ENCODE data around the gene TMEM253. TPM values are rescaled to one million over a fixed set of nuclear protein-coding genes. Genes with fewer than 3 reads are reported as not detected.

Gene TMEM253
- total RNA-seq, 1 donor from 2014 or later = 0.19 TPM

- no peaks in the 10 kb centered on the region for H3K27me3 ChIP-seq (ENCODE audit: low read depth)
- TF ChIP-seq CTCF (IDR thresholded peaks at IDR 0.05; ENCODE audit: borderline replicate concordance) = no peak
- no peak for DNase-seq
- H3K9me3 ChIP-seq (replicated peaks) = no peaks in the 10 kb centered on the region
- peak overlapping the region; percentile 41 for H3K4me3 ChIP-seq
- peak overlapping the region; percentile 99 for H3K27ac ChIP-seq (replicated peaks)
- intact Hi-C loops (cut with micrococcal nuclease) = no loop called here
- no peaks in the 10 kb centered on the region for H3K36me3 ChIP-seq
- H3K4me1 ChIP-seq = peaks cover 47% of the 10 kb centered on the region
Measured at GRCh38 chr14:21106176-21106497, 5.3 kb downstream of the TMEM253 start.

- no peaks in the 10 kb centered on the region for H3K27me3 ChIP-seq (ENCODE audit: low read depth)
- peak; percentile 97 for TF ChIP-seq CTCF (IDR thresholded peaks at IDR 0.05; ENCODE audit: borderline replicate concordance)
- no peaks in the 10 kb centered on the region for H3K36me3 ChIP-seq
- peak overlapping the region; percentile 41 for H3K4me3 ChIP-seq
- peaks cover 47% of the 10 kb centered on the region for H3K4me1 ChIP-seq
- peak; percentile 83 for DNase-seq
- intact Hi-C loops (cut with micrococcal nuclease) = no loop called here
- H3K27ac ChIP-seq (replicated peaks) = peak overlapping the region; percentile 99
- H3K9me3 ChIP-seq (replicated peaks) = no peaks in the 10 kb centered on the region
Measured at GRCh38 chr14:21106498-21107282, 5.8 kb downstream of the TMEM253 start.

- no peak for DNase-seq
- intact Hi-C loops (cut with micrococcal nuclease) = no loop called here
- no peaks in the 10 kb centered on the region for H3K27me3 ChIP-seq (ENCODE audit: low read depth)
- H3K9me3 ChIP-seq (replicated peaks) = no peaks in the 10 kb centered on the region
- H3K4me1 ChIP-seq = peaks cover 47% of the 10 kb centered on the region
- H3K36me3 ChIP-seq = no peaks in the 10 kb centered on the region
- peak overlapping the region; percentile 99 for H3K27ac ChIP-seq (replicated peaks)
- H3K4me3 ChIP-seq = no peak overlapping the region
- no peak for TF ChIP-seq CTCF (IDR thresholded peaks at IDR 0.05; ENCODE audit: borderline replicate concordance)
Measured at GRCh38 chr14:21107283-21107800, 6.5 kb downstream of the TMEM253 start.

GRCh38 chr14:21108791-21109190 lies 7.9 kb downstream of the TMEM253 start:
- peaks cover 36% of the 10 kb centered on the region for H3K4me1 ChIP-seq
- no peak for DNase-seq
- no peak for TF ChIP-seq CTCF (IDR thresholded peaks at IDR 0.05; ENCODE audit: borderline replicate concordance)
- no peaks in the 10 kb centered on the region for H3K9me3 ChIP-seq (replicated peaks)
- intact Hi-C loops (cut with micrococcal nuclease) = no loop called here
- H3K27me3 ChIP-seq (ENCODE audit: low read depth) = no peaks in the 10 kb centered on the region
- H3K27ac ChIP-seq (replicated peaks) = no peak overlapping the region
- no peak overlapping the region for H3K4me3 ChIP-seq
- H3K36me3 ChIP-seq = no peaks in the 10 kb centered on the region

GRCh38 chr14:21109377-21110138 lies 8.7 kb downstream of the TMEM253 start:
- intact Hi-C loops (cut with micrococcal nuclease) = no loop called here
- Histone ChIP-seq H3K9me3 (replicated peaks) (no peaks in the 10 kb centered on the region), H3K27me3 (ENCODE audit: low read depth) (no peaks in the 10 kb centered on the region), H3K4me3 (no peak overlapping the region), H3K36me3 (no peaks in the 10 kb centered on the region), H3K27ac (replicated peaks) (no peak overlapping the region), H3K4me1 (peaks cover 29% of the 10 kb centered on the region)
- no peak for DNase-seq
- TF ChIP-seq CTCF (IDR thresholded peaks at IDR 0.05; ENCODE audit: borderline replicate concordance) = no peak

Data from left ventricle myocardium inferior (tissue), 1 donor.